DOHH2 (cell line): ENCODE data around the gene NAT8L.

Experiments
- EZH2phosphoT487 ChIP-seq: fragments of 200-600 bp; sonication (generic); IDR thresholded peaks from 2 replicates; pipeline ENCODE4 v1.6.1; 2017; ENCODE audit warnings: borderline replicate concordance, mild to moderate bottlenecking, antibody characterized with exemption, low read length, moderate library complexity, mixed read lengths
- TF ChIP-seq, protein P1 (sequence below): fragments of 200-600 bp; sonication (generic); IDR thresholded peaks from one replicate; pipeline ENCODE4 v1.5.1; 2014; ENCODE audit warnings: antibody characterized with exemption, mild to moderate bottlenecking, low read depth, low read length; ENCODE audit not compliant: poor library complexity, severe bottlenecking

- TF ChIP-seq, protein P1, sequence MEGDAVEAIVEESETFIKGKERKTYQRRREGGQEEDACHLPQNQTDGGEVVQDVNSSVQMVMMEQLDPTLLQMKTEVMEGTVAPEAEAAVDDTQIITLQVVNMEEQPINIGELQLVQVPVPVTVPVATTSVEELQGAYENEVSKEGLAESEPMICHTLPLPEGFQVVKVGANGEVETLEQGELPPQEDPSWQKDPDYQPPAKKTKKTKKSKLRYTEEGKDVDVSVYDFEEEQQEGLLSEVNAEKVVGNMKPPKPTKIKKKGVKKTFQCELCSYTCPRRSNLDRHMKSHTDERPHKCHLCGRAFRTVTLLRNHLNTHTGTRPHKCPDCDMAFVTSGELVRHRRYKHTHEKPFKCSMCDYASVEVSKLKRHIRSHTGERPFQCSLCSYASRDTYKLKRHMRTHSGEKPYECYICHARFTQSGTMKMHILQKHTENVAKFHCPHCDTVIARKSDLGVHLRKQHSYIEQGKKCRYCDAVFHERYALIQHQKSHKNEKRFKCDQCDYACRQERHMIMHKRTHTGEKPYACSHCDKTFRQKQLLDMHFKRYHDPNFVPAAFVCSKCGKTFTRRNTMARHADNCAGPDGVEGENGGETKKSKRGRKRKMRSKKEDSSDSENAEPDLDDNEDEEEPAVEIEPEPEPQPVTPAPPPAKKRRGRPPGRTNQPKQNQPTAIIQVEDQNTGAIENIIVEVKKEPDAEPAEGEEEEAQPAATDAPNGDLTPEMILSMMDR: no peak
- TF ChIP-seq EZH2phosphoT487: no peak
Observed at GRCh38 chr4:2009651-2010233, 49.4 kb upstream of the NAT8L start.
